Middle frontal gyrus (tissue), 1 donor: ENCODE data around the gene BHLHA9.

ENCODE experiments used
- DNase-seq: peaks from one replicate; pipeline ENCODE4 v3.0.0-alpha.2; 2015; ENCODE audit warnings: low spot score; ENCODE audit errors: extremely low spot score

BHLHA9 gene

DNA sequence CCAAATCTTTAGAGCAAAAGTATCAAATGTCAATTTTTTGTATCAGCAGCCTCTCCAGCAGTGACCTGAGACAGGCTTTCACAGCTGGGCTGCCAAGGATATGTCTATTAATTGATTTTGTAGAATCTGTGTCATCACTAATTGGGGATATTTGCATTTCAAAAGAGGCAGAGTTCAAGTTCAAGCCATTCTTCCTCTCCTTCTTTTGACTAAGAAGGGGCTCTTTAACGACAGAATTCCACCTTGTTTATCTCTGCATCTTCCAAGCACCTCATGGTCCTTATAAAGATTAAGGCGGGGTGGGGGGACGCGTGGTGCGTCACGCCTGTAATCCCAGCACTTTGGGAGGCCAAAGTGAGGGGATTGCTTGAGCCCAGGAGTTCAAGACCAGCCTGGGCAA is 15.2 kb upstream of the BHLHA9 start:
- no peak for DNase-seq

DNA sequence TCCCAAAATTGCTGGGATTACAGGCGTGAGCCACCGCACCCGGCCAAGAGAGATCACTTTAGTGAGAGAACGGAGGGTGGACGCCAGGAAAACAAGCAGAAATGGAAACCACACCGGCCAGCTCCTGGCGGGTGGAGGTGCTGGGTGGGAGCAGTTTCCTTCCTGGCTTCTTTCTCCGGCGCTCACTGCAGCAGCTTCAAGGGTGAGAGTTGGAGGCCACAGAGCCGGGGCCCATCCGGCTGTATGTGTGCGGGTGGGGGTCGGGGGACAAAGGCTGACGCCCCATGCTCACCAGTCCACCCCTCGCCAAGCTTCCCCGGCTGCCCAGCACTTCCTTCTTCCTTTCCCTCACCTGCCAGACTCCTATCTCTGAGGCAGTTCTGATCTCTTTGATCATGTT is 13.5 kb upstream of the BHLHA9 start:
- DNase-seq: no peak

DNA sequence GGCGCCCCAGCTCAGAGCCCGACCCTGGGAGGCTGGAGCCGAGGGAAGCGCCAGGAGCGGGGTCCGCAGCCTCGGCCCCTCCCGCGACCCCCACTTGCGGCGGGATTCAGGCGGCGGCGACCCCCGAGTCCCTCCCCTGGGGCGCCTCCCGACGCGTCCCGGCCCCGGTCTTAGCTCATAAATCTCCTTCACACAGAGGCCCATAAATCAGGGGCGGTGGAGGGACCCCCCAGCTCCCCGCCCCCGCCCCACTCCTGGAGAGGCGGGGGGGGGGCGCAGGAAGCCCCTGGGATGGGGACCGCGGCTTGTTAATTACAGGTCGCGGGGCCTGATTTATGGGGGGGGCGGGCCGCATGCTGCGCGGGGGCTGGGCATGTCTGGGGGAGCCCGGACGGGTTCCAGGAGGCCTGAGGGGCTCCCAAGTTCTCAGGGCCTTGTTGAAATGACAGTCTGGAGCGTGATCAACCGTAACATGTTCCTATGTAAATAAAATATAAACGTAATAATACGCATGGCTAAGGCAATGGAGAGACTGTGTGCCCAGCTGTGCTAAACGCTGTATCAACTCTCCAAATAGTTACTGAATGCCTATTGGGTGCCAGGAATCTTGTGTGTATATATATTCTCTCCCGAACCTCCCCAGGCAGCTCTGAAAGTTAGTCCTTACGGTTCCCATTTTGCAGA is 10.0 kb upstream of the BHLHA9 start:
- no peak for DNase-seq

DNA sequence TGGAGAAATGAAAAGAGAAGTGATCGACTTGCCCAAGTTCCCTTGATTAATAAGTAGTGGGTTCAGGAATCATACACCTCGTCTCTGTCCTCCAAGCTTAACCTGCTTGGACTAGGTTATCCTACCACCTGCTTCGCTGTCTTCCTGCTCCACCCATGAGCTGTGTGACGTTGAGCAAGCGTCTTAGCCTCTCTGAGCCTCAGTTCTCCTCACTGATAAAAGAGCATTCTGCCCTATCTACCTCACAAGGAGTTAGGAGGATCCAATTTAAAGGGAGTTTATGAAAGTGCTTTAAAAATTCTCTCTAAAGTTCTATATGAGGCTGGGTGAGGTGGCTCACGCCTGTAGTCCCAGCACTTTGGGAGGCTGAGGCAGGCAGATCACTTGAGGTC is 9.5 kb upstream of the BHLHA9 start:
- no peak for DNase-seq

DNA sequence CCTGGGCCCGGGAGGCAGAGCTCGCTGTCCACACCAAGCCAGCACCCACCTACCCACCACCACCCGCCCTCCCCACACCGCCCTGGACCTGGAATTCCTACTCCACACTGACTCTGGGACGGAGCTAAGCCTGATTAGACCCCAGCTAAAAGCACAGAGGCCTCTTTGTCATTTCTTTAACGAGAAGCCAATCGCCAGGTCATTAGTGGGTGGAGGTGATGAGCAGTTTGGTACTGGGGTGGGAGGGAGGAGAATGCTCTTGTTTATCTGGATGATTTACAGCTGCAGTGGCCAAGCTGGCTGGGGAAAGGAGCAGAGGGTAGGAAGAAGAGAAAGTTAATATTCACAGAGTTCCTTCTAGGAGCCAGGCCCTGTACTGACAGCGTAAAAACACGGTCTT is 6.0 kb upstream of the BHLHA9 start:
- no peak for DNase-seq

DNA sequence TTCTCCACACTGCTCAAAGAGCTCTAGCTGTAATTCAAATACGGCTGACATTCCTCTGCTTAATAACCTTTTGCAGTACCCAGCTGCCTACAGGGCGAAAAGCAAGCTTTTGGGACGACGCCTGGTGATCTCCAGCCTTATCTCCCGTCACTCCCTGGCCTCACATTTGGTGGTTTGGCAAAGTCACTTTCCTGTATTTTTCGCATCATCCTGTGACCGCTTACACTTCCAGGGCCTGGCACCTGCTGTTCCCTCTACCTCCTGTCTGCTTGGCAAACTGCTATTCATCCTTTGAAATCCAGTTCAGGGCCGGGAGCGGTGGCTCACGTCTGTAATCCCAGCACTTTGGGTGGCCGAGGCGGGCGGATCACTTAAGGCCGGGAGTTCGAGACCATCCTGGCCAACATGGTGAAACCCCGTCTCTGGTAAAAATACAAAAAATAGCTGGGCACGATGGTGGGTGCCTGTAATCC is 2.7 kb upstream of the BHLHA9 start:
- no peak for DNase-seq

DNA sequence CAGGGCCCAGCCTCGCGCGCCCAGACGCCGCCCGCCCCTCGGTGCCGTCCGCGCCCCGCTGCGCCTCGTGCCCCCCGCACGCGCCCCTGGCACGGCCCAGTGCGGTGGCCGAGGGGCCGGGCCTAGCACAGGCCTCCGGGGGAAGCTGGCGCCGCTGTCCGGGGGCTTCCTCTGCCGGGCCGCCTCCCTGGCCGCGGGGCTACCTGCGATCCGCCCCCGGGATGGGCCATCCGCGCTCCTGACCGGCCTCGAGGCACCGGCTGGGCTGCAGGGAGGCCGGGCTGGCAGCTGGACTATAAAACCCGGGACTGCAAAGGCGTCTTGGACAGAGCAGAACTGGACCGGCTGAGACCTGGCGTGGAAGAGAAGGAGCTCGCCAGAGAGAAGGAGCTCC is 783 bp downstream of the BHLHA9 start:
- DNase-seq: no peak

DNA sequence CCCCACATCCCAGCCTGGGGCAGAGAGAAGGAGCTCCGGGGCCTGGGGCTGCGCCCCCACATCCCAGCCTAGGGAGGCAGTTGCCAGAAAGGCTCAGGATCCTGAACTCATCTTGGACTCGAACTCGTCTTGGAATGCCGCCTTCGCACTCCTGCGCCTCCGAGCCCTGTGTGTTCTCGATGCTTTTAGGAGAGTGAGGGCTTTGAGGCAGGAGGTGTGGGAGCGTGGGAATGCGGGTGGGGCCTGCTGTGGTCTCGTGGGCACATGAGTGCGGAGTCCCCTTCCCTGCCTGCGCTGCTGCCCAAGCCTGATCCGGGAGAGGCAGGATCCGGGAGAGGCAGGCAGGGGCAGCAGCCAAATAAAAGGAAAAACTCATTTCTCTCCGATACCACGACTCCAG is 1.2 kb downstream of the BHLHA9 start:
- no peak for DNase-seq

DNA sequence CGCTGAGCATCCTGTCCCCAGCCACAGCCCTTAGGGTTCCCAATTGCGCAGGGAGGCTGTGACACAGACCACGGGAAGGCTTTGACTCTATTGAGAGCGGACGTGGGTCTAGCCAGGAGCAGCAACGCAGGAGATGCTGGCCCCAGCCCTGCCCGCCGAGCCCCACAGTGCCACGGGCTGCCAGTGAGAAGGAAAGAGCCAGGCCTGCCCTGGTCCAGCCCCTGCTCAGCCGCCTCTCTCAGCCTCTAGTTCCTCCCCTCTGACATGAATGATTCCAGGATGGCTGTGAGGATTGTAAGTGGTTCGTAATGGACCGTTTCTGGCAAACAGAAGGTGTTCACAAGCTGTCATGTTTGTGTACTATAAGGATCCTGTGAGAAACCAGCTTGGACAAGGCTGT is 2.5 kb downstream of the BHLHA9 start:
- no peak for DNase-seq

DNA sequence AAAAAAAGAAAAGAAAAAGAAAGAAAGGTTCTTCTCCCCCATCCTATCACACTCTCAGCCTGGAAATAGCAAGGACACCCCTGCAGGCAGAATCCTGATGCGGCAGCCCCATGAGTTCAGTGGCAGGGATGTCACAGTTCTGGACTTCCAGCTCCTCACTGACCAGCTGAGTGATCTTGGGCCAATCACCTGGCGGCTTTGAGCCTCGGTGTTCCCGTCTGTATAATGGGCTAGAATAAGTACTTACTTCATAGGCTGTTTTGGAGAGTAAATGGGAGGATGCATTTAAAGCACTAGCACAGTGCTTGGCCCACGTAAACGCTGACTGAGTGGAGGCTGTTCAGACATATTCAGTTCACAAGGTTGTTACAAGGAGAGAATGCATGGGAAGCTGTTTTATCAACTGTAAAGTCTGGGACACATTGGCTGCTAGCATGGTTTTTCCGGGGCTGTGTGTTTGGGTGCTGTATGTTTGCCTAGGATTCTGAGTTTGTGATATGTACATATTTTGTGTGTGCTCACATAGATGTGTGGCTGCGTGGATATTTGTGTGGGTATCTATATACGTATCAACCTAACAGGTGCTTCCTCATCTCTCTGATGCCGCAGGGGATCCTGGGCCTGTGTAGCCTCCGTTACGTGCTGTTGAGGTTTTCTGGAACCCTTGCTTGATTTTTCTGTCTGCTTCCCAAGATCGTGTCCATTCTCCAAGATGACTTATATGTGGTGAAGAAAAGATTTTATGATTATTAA is 3.4 kb downstream of the BHLHA9 start:
- no peak for DNase-seq

DNA sequence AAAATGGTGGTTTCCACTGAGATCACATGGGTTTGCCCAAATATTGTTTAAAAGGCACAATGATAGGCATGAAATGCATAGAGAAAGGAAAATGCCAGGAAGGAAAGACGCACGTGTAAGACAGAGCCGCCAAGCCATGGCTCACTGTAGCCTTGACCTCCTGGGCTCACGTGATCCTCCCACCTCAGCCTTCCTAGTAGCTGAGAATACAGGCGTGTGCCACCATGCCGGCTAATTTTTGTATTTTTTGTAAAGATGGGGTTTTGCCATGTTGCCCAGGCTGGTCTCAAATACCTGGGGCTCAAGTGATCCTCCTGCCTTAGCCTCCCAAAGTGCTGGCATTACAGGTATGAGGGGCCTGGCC is 4.0 kb downstream of the BHLHA9 start:
- DNase-seq: no peak

DNA sequence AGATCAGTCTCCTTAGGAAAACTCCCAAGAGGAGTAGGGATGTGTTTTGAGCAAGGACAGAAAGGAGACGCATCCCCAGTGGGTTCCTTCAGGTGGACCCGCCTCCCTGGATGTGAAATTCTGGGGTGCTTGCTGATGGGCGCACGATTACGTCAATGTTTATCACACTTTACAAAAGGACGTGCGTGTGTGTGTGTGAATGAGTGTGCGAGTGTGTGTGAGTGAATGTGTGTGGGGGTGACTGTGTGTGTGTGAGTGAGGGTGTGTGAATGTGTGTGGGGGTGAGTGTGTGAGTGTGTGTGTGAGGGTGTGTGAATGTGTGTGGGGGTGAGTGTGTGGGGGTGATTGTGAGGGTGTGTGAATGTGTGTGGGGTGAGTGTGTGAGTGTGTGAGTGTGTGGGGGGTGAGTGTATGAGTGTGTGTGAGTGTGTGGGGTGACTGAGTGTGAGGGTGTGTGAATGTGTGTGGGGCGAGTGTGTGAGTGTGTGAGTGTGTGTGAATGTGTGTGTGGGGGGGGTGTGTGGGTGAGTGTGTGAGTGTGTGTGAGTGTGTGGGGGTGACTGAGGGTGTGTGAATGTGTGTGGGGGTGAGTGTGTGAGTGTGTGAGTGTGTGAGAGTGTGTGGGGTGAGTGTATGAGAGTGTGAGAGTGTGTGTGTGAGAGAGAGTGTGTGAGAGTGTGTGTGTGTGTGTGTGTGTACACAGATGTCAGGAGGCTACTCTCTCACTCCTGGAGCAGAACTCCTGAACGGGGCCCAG is 5.1 kb downstream of the BHLHA9 start:
- DNase-seq: no peak

DNA sequence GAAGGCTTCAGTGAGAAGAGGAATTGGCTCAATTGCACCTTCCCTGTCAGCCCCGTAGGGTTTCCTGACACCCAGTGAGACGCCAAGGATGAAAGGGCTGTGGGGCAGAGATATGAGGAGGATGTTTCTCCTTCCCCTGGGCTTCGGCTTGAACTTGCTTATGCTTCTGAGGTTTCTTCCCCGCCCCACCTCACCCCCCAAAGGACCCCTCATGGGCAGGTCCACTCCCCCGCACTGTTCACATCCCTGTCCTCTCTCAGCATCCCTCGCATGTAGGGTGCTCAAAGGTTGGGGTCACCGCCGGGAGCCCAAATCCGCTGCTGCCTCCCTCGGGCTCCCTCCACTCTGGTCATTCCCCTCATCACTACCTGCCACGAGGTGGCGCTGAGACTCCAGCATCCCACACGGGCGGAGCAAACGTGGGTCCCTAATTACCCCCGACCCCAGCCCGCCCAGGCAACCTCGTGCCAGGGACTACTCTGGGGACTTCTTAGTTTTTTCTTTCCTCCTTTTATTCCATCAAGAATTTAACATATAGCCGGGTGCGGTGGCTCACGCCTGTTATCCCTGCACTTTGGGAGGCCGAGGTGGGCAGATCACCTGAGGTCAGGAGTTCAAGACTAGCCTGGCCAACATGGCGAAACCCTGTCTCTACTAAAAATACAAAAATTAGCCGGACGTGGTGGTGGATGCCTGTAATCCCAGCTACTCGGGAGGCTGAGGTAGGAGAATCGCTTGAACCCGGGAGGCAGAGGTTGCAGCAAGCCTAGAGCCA is 5.9 kb downstream of the BHLHA9 start:
- DNase-seq: no peak

DNA sequence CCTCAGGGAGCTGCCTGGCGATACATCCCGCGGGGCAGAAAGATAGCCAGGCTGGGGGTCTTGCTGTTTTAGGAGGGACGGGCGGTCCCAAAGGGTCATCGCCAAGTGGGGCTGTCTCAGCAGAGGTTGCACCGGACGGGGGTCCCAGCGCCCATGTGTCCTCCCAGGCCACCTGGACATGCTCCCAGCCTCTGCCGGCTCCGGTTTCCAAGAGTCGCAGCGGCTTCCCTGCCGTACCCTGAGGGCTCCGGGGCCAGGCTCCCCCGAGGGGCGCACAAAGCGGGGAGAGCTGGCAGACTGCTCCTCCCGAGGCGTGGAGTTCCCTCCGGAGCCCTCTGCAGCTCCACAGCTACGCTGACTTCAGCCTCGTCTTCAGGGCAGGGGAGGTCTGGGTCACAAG is 10.4 kb downstream of the BHLHA9 start:
- DNase-seq: no peak

DNA sequence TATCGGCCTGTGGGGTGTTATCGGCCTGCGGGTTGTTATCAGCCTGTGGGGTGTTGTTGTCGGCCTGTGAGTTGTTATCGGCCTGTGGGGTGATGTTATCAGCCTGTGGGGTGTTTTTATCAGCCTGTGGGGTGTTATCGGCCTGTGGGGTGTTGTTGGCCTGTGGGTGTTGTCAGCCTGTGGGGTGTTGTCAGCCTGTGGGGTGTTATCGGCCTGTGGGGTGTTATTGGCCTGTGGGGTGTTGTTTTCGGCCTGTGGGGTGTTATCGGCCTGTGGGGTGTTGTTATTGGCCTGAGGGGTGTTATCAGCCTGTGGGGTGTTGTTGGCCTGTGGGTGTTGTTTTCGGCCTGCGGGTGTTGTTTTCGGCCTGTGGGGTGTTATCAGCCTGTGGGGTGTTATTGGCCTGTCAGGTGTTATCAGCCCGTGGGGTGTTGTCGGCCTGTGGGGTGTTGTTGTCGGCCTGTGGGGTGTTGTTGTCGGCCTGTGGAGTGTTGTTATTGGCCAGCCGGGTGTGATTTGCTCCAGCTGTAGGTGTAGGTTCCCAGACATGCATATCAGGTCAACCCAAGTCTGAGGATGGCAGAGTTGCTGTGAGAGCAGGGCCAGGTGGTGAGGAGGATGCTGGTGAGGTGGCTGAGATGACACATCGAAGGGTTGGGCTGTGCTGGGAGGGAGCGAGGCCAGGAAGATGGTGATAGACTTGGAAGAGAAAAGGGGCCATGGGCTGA is 16.3 kb downstream of the BHLHA9 start:
- no peak for DNase-seq

DNA sequence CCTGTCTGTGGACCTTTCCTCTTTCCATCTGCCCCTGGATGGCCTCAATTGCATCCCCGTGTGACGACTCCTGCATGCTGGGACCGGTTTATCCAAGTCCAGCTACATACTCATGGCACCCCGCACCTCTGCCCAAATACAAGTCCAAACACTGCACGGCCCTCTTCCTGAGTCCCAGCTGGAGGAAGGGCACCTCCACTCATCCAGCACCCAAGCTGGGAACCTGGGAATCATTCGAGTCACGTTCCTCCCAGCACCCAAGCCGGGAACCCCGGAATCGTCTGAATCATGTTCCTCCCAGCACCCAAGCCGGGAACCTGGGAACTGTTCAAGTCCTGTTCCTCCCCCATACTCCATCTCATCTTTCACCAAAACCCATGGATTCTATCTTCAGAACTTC is 19.5 kb downstream of the BHLHA9 start:
- no peak for DNase-seq

DNA sequence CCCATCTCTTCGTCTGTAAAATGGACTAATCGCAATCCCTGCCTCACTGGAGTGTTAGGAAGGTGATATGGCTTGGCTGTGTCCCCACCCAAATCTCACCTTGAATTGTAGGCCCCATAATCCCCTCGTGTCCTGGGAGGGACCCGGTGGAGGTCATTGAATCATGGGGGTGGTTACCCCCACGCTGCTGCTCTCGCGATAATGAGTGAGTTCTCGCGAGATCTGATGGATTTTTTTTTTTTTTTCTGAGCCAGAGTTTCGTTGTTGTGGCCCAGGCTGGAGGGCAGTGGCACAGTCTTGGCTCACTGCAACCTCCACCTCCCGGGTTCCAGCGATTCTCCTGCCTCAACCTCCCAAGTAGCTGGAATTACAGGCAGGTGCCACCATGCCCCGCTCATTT is 20.4 kb downstream of the BHLHA9 start:
- no peak for DNase-seq

DNA sequence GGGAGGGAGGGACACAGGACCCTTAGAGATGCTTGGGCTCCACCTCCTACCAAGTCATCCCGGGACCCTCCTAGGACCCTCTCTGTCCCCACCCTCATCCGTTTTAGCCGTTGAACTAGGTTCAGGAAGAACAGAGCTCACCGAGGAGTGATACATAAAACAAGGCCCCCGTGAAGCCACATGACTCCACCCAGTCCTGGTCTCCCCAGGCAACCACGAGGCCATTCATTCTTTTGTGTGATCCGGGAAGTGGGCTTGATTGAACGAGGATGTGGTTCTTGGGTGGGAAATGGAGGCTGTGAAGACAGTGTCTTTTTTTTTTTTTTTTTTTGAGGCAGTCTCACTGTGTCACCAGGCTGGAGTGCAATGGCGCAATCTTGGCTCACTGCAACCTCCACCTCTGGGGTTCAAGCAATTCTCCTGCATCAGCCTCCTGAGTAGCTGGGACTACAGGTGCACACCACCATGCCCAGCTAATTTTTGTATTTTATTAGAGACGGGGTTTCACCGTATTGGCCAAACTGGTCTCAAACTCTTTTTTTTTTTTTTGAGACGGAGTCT is 24.0 kb downstream of the BHLHA9 start:
- no peak for DNase-seq

DNA sequence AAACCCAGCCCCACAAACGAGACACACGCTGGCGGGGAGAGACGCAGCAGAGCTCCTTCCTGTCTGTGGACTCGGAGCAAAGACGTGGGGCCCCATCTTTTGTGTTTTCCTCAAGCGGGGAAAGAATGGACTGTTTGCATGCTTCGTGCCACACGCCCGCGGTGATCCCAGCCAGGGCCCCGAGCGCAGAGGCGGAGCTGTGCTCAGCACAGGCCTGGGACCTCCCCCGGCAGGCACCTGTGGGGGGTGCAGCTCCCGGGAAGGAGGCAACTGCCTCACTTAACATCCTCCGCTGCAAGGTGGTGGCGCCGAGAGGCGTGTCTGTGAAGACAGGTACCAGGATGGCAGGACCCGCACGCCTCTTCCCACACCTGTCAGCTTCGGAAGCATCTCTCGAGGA is 28.4 kb downstream of the BHLHA9 start:
- no peak for DNase-seq

DNA sequence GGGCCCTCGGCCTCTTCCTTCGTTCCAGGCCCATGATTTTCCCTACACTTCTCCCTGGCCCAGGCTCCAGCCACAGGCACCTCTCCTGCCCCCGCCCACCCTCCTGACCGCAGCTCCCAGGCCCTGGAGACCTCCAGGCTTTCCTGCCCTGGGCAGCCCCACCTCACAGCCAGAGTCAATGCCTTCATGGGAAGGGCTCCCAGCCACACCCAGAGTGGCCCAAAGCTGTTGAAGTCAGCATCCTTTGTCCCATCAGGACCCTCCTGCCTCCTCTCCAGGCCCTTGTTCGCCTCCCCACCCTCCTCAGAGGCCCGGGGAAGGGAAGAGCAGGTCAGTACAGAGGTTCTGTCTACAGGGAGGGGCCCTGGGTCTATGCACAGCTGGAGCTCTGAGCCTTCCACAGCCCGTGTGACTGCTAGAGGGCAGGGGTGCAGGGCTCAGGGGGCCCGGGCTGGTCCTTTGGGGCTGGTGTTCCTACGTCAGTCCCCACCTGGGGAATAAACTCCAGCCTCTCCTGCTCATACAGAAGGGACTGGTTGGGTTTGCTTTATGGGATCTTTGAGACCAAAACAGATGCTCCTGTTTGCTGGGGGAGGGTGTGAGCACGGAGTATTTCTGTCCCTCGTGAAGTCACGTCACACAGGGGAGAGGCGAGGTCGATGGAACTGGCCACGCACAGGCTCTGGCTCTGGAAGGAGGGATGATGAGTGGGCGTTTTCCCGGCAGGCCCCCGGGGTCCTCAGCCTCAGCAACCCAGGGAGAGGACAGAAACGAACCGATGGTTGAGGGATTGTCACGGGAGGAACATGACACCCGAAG is 29.5 kb downstream of the BHLHA9 start:
- no peak for DNase-seq
